GM18861 (cell line): Measurements from ENCODE around the gene FAM135A.
"Not testable (repeated sequence)": the region's sequence is repeated elsewhere in the genome, so short reads cannot be mapped to it uniquely, and the experiment has no call there.

Source experiments
- ATAC-seq: cut with Tn5 transposase; IDR thresholded peaks from one replicate; pipeline ENCODE4 v1.9.1; 2021; ENCODE audit not compliant: unreplicated experiment

FAM135A gene

GRCh38 chr6:70396163-70396562 is 17.1 kb upstream of the FAM135A start:
- ATAC-seq, result no peak

- ATAC-seq, result no peak
These were observed 16.2 kb upstream of the FAM135A start for GRCh38 chr6:70396796-70397729.

- ATAC-seq, result no peak
These were observed 14.3 kb upstream of the FAM135A start for GRCh38 chr6:70398783-70399728.

GRCh38 chr6:70404658-70405057 is 8.7 kb upstream of the FAM135A start:
- no peak for ATAC-seq

- no peak for ATAC-seq
These were observed 4.1 kb upstream of the FAM135A start for GRCh38 chr6:70409216-70409615.

- ATAC-seq, result no peak
These were observed 1.6 kb upstream of the FAM135A start for GRCh38 chr6:70411542-70412251.

GRCh38 chr6:70412252-70413113 is 825 bp upstream of the FAM135A start:
- peak; percentile 9 for ATAC-seq

GRCh38 chr6:70413992-70414494 is 735 bp downstream of the FAM135A start:
- ATAC-seq, result peak; percentile 7

GRCh38 chr6:70414813-70415212 is 1.5 kb downstream of the FAM135A start:
- ATAC-seq, result no peak

- no peak for ATAC-seq
These were observed 1.9 kb downstream of the FAM135A start for GRCh38 chr6:70415247-70415646.

GRCh38 chr6:70415660-70416059 is 2.4 kb downstream of the FAM135A start:
- ATAC-seq, result no peak

- ATAC-seq, result no peak
These were observed 8.2 kb downstream of the FAM135A start for GRCh38 chr6:70421509-70421908.

GRCh38 chr6:70423189-70424134 is 10.2 kb downstream of the FAM135A start:
- no peak for ATAC-seq

GRCh38 chr6:70424291-70424690 is 11.0 kb downstream of the FAM135A start:
- no peak for ATAC-seq

- ATAC-seq, result no peak
These were observed 23.0 kb downstream of the FAM135A start for GRCh38 chr6:70436320-70436719.

- ATAC-seq, result no peak
These were observed 31.7 kb downstream of the FAM135A start for GRCh38 chr6:70445001-70445400.

- not testable (repeated sequence) for ATAC-seq
These were observed 34.2 kb downstream of the FAM135A start for GRCh38 chr6:70447343-70448070.

- ATAC-seq, result not testable (repeated sequence)
These were observed 40.6 kb downstream of the FAM135A start for GRCh38 chr6:70453899-70454298.
